Measurements from ENCODE around the gene HOXB7.

HOXB7 gene

GRCh38 chr17:48565925-48566710 lies 44.7 kb downstream of the HOXB7 start:
- no peak for DNase-seq (ENCODE audit: low read depth in 2 of 2)

- no peak for DNase-seq (ENCODE audit: low read depth in 2 of 2)
Measured at GRCh38 chr17:48565022-48565554, 45.7 kb downstream of the HOXB7 start.

DNA sequence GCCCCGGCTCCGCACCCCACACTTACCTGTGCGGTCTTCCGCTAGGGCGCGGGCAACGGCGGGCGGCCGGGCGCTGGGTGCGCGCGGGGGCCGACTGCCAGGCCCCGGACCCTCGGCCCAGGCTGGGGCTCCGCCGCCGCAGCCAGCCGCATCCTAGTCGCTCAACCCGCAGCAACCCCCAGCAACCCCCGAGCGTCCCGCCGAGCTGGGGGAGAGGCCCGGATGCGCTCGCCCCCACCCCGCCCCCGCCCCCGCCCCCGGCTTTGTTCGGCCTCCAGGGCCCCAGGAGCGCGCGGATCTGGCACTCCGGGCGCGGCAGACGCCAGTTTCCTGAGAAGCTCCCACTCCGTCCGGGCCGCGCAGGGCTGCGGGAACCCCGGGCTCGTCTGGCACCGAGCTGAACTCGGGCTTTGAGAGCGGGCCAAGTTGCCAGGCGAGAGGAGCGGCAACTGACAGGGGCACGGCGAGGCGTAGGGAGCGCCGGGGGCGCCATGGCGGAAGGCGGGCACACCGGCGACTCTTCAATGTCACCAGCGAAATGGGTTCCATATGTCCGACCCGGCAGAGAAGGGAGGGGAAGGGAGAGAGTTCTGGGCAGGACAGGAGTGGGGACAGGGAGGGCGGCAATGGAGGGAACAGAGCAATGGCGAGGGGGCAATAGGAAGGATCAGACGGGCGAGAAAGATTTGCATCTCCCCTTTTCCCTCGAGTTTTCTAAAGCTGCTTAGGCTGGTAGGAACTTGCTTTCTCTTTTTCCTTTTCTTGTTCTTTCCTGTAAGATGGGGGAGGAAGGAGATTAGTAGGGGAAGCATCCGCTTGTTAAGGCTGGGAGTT lies 46.4 kb downstream of the HOXB7 start:
- DNase-seq (ENCODE audit: low read depth in 2 of 2): no peak

DNA sequence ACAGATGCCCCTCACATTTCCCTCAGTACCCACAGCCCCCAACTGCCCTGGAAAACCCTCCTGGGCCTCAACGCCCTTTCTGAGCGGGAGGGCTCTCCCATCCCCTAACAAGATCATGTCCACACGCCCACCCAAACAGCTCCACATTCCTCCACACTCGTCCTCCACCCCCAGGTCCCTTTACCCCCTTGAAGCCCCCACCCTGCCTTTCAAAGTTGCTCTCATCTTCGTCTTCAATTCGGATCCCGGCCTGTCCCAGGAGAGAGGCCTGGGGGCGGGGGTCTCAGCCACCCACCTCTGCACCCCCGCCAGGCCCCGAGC lies 47.0 kb downstream of the HOXB7 start:
- no peak for DNase-seq (ENCODE audit: low read depth in 2 of 2)

GRCh38 chr17:48563385-48563838 lies 47.4 kb downstream of the HOXB7 start:
- DNase-seq (ENCODE audit: low read depth in 2 of 2): no peak

- DNase-seq (ENCODE audit: low read depth in 2 of 2): no peak
Measured at GRCh38 chr17:48562934-48563333, 47.9 kb downstream of the HOXB7 start.

GRCh38 chr17:48561884-48562810 lies 48.7 kb downstream of the HOXB7 start:
- no peak for DNase-seq (ENCODE audit: low read depth in 2 of 2)

GRCh38 chr17:48559840-48560817 lies 50.7 kb downstream of the HOXB7 start:
- no peak for DNase-seq (ENCODE audit: low read depth in 2 of 2)

DNA sequence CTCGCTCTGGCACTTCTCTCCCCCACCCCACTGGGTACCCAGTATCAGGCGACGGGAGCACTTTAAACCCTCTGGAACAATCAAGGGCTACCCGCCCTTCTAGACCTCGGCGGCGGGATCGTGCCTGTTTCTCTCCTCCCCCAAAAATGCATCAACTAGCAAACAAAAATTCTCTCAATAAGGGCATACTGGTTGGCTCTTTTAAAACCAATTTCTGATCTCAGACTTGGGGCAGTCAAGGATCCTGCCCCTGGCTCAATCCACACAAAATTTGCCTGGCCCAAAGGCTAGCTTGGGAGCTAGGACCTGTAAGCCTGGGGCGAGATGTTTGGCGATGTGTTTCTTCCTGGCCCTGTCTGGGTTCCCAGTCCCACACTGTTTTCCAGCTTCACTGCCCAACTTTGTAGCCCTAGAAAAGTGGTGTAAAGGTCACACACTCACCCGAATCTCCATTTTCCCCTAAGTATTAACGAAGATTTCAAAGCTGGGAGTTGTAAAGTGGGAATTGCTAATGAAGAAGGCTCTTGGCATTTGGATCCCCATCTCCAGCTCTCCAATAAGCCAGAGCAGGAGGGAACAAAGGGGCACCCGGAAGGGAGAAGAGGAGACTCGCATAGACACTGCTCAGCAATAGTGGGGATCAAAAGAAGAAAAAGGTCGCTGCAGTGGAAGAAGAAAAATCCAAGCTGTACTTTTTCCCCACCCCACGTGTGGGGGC lies 51.5 kb downstream of the HOXB7 start:
- DNase-seq (ENCODE audit: low read depth in 2 of 2): no peak

DNA sequence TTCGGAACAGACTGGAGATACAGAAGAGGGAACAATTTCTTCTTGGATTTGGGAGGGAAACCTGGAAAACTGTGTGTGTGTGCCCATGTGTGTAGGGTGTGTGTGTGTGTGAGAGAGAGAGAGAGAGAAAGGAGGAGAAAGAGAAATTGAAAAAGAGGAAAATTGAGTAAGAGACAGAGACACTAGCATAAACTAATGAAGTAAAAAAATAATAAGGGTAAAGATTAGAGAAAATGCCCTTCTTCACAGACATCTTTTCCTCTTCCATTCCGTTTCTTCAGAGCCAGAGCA lies 52.0 kb downstream of the HOXB7 start:
- no peak for DNase-seq (ENCODE audit: low read depth in 2 of 2)

- DNase-seq (ENCODE audit: low read depth in 2 of 2): no peak
Measured at GRCh38 chr17:48558057-48558830, 52.6 kb downstream of the HOXB7 start.

Data from stimulated activated CD4-positive, alpha-beta T cell treated with anti-CD3 and anti-CD28 coated beads, Interleukin-15, amount 100 ng/mL, for 48 hours (primary cell).